Transverse colon (tissue), 3 donors: ENCODE results near the gene RANBP9.

Source experiments
- EP300 ChIP-seq: sonication (generic); formaldehyde crosslinking; IDR thresholded peaks from one replicate; pipeline ENCODE4 v1.6.1; 2017; ENCODE audit warnings: antibody characterized with exemption, low read depth
- POLR2A ChIP-seq: fragments of 450-650 bp; IDR thresholded peaks from one replicate; pipeline ENCODE4 v1.6.1; 2016; ENCODE audit warnings: antibody characterized with exemption, mild to moderate bottlenecking, moderate library complexity
- TF ChIP-seq, protein P1 (sequence below), 5 experiments: fragments of 200-600 bp in 3 of 5; fragments of 450-650 bp in 2 of 5; sonication (generic) in 3 of 5; IDR thresholded peaks; 1 replicate in 2 of 5; 2 replicates in 3 of 5; pipeline ENCODE4 v1.5.1; 2016 to 2017; ENCODE audit warnings: antibody characterized with exemption in 5 of 5, inconsistent platforms in 3 of 5, mild to moderate bottlenecking in 2 of 5, moderate library complexity in 1 of 5

DNA sequence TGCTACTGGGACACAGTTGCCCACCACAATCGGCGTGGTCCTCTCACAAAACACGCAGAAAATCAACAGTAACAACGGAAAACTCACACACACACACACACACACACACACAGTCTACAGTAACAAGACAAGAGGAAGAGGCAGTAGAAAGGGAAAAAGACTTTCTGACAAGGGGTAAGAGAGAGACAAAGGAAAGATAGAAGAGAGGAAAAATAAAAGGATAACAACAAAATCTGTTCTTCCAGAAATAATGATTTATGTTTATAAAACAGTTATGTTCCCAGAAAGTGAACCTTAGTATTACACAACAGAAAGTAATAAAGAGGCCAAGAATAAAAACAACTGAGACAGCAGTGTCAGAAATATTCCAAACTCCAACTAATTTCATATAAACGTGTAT is 2.9 kb downstream of the RANBP9 start:
- TF ChIP-seq, protein P1, sequence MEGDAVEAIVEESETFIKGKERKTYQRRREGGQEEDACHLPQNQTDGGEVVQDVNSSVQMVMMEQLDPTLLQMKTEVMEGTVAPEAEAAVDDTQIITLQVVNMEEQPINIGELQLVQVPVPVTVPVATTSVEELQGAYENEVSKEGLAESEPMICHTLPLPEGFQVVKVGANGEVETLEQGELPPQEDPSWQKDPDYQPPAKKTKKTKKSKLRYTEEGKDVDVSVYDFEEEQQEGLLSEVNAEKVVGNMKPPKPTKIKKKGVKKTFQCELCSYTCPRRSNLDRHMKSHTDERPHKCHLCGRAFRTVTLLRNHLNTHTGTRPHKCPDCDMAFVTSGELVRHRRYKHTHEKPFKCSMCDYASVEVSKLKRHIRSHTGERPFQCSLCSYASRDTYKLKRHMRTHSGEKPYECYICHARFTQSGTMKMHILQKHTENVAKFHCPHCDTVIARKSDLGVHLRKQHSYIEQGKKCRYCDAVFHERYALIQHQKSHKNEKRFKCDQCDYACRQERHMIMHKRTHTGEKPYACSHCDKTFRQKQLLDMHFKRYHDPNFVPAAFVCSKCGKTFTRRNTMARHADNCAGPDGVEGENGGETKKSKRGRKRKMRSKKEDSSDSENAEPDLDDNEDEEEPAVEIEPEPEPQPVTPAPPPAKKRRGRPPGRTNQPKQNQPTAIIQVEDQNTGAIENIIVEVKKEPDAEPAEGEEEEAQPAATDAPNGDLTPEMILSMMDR (IDR thresholded peaks at IDR 0.05) = no peak
- no peak for TF ChIP-seq POLR2A
- TF ChIP-seq EP300 = no peak
